Activated CD8-positive, alpha-beta memory T cell treated with anti-CD3 and anti-CD28 coated beads for 4 hours (primary cell): ENCODE results near the gene SERINC3.

ENCODE experiments used
- DNase-seq, 2 donors: peaks; one replicate each; pipeline ENCODE4 v3.0.0-alpha.2; 2020; ENCODE audit warnings: low read depth in 2 of 2

SERINC3 gene

GRCh38 chr20:44532981-44533331, 11.1 kb upstream of the SERINC3 start:
- DNase-seq, result no peak

- DNase-seq, result no peak
Measured at GRCh38 chr20:44532259-44532980, 10.6 kb upstream of the SERINC3 start.

- no peak for DNase-seq
Measured at GRCh38 chr20:44528309-44528708, 6.4 kb upstream of the SERINC3 start.

- DNase-seq, result no peak
Measured at GRCh38 chr20:44527716-44528199, 5.9 kb upstream of the SERINC3 start.

- no peak for DNase-seq
Measured at GRCh38 chr20:44526129-44526528, 4.3 kb upstream of the SERINC3 start.

GRCh38 chr20:44523746-44524145, 1.9 kb upstream of the SERINC3 start:
- DNase-seq, result no peak

- DNase-seq, result no peak
Measured at GRCh38 chr20:44522841-44523240, 971 bp upstream of the SERINC3 start.

GRCh38 chr20:44520881-44521280, 989 bp downstream of the SERINC3 start:
- no peak for DNase-seq

- DNase-seq, result no peak
Measured at GRCh38 chr20:44518248-44518647, 3.6 kb downstream of the SERINC3 start.

GRCh38 chr20:44517454-44517853, 4.4 kb downstream of the SERINC3 start:
- DNase-seq, result no peak

- DNase-seq, result no peak
Measured at GRCh38 chr20:44516491-44516890, 5.4 kb downstream of the SERINC3 start.

GRCh38 chr20:44513871-44514270, 8.0 kb downstream of the SERINC3 start:
- DNase-seq, result no peak

- no peak for DNase-seq
Measured at GRCh38 chr20:44509762-44510161, 12.1 kb downstream of the SERINC3 start.

GRCh38 chr20:44504402-44505307, 17.2 kb downstream of the SERINC3 start:
- no peak for DNase-seq

GRCh38 chr20:44502968-44503367, 18.9 kb downstream of the SERINC3 start:
- DNase-seq, result no peak

GRCh38 chr20:44501448-44501847, 20.4 kb downstream of the SERINC3 start:
- DNase-seq, result no peak

- no peak for DNase-seq
Measured at GRCh38 chr20:44500221-44500620, 21.6 kb downstream of the SERINC3 start.

GRCh38 chr20:44497761-44498160, 24.1 kb downstream of the SERINC3 start:
- DNase-seq, result no peak

GRCh38 chr20:44496976-44497375, 24.9 kb downstream of the SERINC3 start:
- no peak for DNase-seq

GRCh38 chr20:44495802-44496481, 25.9 kb downstream of the SERINC3 start:
- DNase-seq, result no peak

- DNase-seq, result no peak
Measured at GRCh38 chr20:44495257-44495656, 26.6 kb downstream of the SERINC3 start.

- no peak for DNase-seq
Measured at GRCh38 chr20:44494681-44495080, 27.2 kb downstream of the SERINC3 start.
